Bronchial epithelial cell (primary cell): ENCODE data around the gene IFT80. TPM values are rescaled to one million over a fixed set of nuclear protein-coding genes. Genes with fewer than 3 reads are reported as not detected.

Source experiments
- DNase-seq: peaks from one replicate; pipeline ENCODE4 v3.0.0-alpha.2; 2010; ENCODE audit warnings: low read depth
- FAIRE-seq: peaks from 2 replicates; lab custom pipeline; 2011; peaks lifted over from hg19 to GRCh38; lab: Jason Lieb, UNC
- H3K27me3 ChIP-seq: 2 replicates; pipeline ENCODE4 v1.5.1; 2011; ENCODE audit warnings: low read length; ENCODE audit not compliant: control insufficient read depth, insufficient read depth
- H3K36me3 ChIP-seq: 2 replicates; pipeline ENCODE4 v1.5.1; 2011; ENCODE audit warnings: low read length; ENCODE audit not compliant: control insufficient read depth, insufficient read depth
- H3K4me3 ChIP-seq: 2 replicates; pipeline ENCODE4 v1.5.1; 2011; ENCODE audit warnings: mild to moderate bottlenecking, low read depth, low read length, control low read depth
- CTCF ChIP-seq: IDR thresholded peaks from 2 replicates; pipeline ENCODE4 v1.5.1; 2011; ENCODE audit warnings: mild to moderate bottlenecking, moderate library complexity, low read length, control low read depth, inconsistent platforms; ENCODE audit not compliant: insufficient read depth, severe bottlenecking
- total RNA-seq: library from RNA; depleted of rRNA; stranded (reverse); fragments of >200 nt; gene quantifications from 2 replicates; pipeline ENCODE4 v1.2.1, GENCODE V29; 2014

The IFT80 gene
- total RNA-seq, 1 donor from 2014 or later, result 16.8 TPM

- H3K36me3 ChIP-seq, result peaks cover 2% of the 10 kb centered on the region
- no peak for TF ChIP-seq CTCF
- FAIRE-seq, result no peak
- H3K27me3 ChIP-seq, result no peaks in the 10 kb centered on the region
- H3K4me3 ChIP-seq, result no peak overlapping the region
- DNase-seq, result peak; percentile 10
These were observed 20.5 kb downstream of the IFT80 start for GRCh38 chr3:160378331-160379109.

DNA sequence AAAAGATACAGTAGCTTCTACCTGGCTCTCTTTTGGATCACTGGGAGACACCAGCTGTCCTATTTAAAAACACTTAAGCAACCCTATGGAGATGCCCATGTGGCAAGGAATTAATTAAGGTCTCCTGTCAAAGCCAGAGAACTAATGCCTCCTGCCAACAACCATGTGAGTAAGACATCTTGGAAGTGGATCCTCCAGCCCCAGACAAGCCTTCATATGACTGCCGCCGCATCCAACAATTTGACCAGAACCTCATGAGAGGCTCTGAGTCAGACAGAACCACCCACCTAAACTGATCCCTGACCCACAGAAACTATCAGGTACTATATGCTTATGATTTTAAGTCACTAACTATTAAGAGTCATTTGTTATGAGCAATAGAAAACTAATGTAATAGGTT, 22.3 kb downstream of the IFT80 start:
- H3K36me3 ChIP-seq, result peaks cover 2% of the 10 kb centered on the region
- FAIRE-seq (no peak), DNase-seq (no peak)
- no peaks in the 10 kb centered on the region for H3K27me3 ChIP-seq
- no peak for TF ChIP-seq CTCF
- H3K4me3 ChIP-seq, result no peak overlapping the region

GRCh38 chr3:160374925-160375324, 24.1 kb downstream of the IFT80 start:
- no peak for DNase-seq
- H3K36me3 ChIP-seq, result peaks cover 2% of the 10 kb centered on the region
- TF ChIP-seq CTCF, result no peak
- H3K4me3 ChIP-seq, result no peak overlapping the region
- H3K27me3 ChIP-seq, result no peaks in the 10 kb centered on the region
- FAIRE-seq, result no peak

DNA sequence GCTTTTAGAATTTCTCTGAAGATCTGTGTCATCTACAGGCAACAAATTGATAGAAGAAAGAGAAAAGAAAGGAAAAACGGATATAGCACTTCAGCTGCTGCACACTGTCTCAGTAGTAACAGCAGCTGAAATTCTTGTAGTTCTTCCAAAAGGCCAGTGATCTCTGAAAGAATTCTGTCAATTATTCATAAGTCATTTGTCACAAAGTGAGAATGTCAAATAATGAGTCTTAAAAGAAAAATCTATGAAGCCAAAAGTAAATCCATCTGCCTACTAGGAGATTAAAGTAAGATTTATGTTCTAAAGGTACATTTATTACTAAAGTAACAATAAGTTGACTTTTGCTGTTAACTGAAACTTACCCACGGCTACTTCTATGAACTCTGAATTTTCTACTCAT, 24.6 kb downstream of the IFT80 start:
- DNase-seq (no peak), FAIRE-seq (no peak)
- Histone ChIP-seq H3K4me3 (no peak overlapping the region), H3K36me3 (peaks cover 2% of the 10 kb centered on the region), H3K27me3 (no peaks in the 10 kb centered on the region)
- TF ChIP-seq CTCF, result no peak

- DNase-seq (no peak), FAIRE-seq (no peak)
- no peak overlapping the region for H3K4me3 ChIP-seq
- no peak for TF ChIP-seq CTCF
- no peaks in the 10 kb centered on the region for H3K27me3 ChIP-seq
- peaks cover 2% of the 10 kb centered on the region for H3K36me3 ChIP-seq
These were observed 25.4 kb downstream of the IFT80 start for GRCh38 chr3:160373655-160374054.

- DNase-seq, result peak; percentile 39
These were observed 26.2 kb downstream of the IFT80 start for GRCh38 chr3:160372780-160373179.

More at GRCh38 chr3:160372780-160373179, 26.2 kb downstream of the IFT80 start:
- no peak for TF ChIP-seq CTCF
- Histone ChIP-seq H3K36me3 (peaks cover 2% of the 10 kb centered on the region), H3K27me3 (no peaks in the 10 kb centered on the region), H3K4me3 (no peak overlapping the region)
- no peak for FAIRE-seq
